ENCODE results near the gene RBM28.

RBM28 gene

GRCh38 chr7:128279124-128279713 lies 64.5 kb downstream of the RBM28 start:
- DNase-seq, result no peak

- DNase-seq, result no peak
These were observed 65.3 kb downstream of the RBM28 start for GRCh38 chr7:128278366-128278765.

- DNase-seq, result no peak
These were observed 68.0 kb downstream of the RBM28 start for GRCh38 chr7:128275681-128276080.

GRCh38 chr7:128274884-128275603 lies 68.7 kb downstream of the RBM28 start:
- DNase-seq, result no peak

GRCh38 chr7:128274246-128274883 lies 69.3 kb downstream of the RBM28 start:
- no peak for DNase-seq

GRCh38 chr7:128271942-128272481 lies 71.7 kb downstream of the RBM28 start:
- DNase-seq, result no peak

GRCh38 chr7:128271471-128271941 lies 72.2 kb downstream of the RBM28 start:
- DNase-seq, result no peak

- no peak for DNase-seq
These were observed 72.9 kb downstream of the RBM28 start for GRCh38 chr7:128270826-128271272.

- DNase-seq, result no peak
These were observed 75.5 kb downstream of the RBM28 start for GRCh38 chr7:128268233-128268632.

GRCh38 chr7:128267595-128267924 lies 76.1 kb downstream of the RBM28 start:
- DNase-seq, result no peak

GRCh38 chr7:128266883-128267594 lies 76.7 kb downstream of the RBM28 start:
- DNase-seq, result no peak

- no peak for DNase-seq
These were observed 77.2 kb downstream of the RBM28 start for GRCh38 chr7:128266529-128266882.

GRCh38 chr7:128265906-128266300 lies 77.8 kb downstream of the RBM28 start:
- no peak for DNase-seq

- no peak for DNase-seq
These were observed 78.4 kb downstream of the RBM28 start for GRCh38 chr7:128265156-128265905.

- no peak for DNase-seq
These were observed 79.2 kb downstream of the RBM28 start for GRCh38 chr7:128264477-128264876.

- DNase-seq, result no peak
These were observed 80.3 kb downstream of the RBM28 start for GRCh38 chr7:128263420-128263819.

GRCh38 chr7:128262273-128263028 lies 81.3 kb downstream of the RBM28 start:
- DNase-seq, result no peak

GRCh38 chr7:128260069-128260795 lies 83.5 kb downstream of the RBM28 start:
- DNase-seq, result no peak

- DNase-seq, result no peak
These were observed 84.3 kb downstream of the RBM28 start for GRCh38 chr7:128259131-128260061.

GRCh38 chr7:128257458-128257857 lies 86.2 kb downstream of the RBM28 start:
- no peak for DNase-seq
